Mucosa of rectum (tissue), 2 donors: ENCODE measurements around the gene ZDHHC11.
"Not testable (repeated sequence)": the region's sequence is repeated elsewhere in the genome, so short reads cannot be mapped to it uniquely, and the experiment has no call there.

ENCODE experiments used
- H3K27ac ChIP-seq, 2 donors: one replicate each; pipeline ENCODE4 v1.7.0; 2013; ENCODE audit warnings: inconsistent platforms in 2 of 2, low read depth in 2 of 2, low read length in 2 of 2
- H3K27me3 ChIP-seq, 2 donors: one replicate each; pipeline ENCODE4 v1.7.0; 2013; ENCODE audit warnings: low read length in 2 of 2; ENCODE audit not compliant: control insufficient read depth in 2 of 2, insufficient read depth in 2 of 2
- H3K36me3 ChIP-seq, 2 donors: one replicate each; pipeline ENCODE4 v1.7.0; 2013; ENCODE audit warnings: low read length in 2 of 2; ENCODE audit not compliant: control insufficient read depth in 2 of 2, insufficient read depth in 2 of 2
- H3K4me1 ChIP-seq, 2 donors: one replicate each; pipeline ENCODE4 v1.7.0; 2013; ENCODE audit warnings: low read length in 2 of 2, mild to moderate bottlenecking in 1 of 2; ENCODE audit not compliant: control insufficient read depth in 2 of 2, insufficient read depth in 2 of 2
- H3K4me3 ChIP-seq, 2 donors: one replicate each; pipeline ENCODE4 v1.7.0; 2013; ENCODE audit warnings: low read length in 2 of 2
- H3K9ac ChIP-seq, 2 donors: one replicate each; pipeline ENCODE4 v1.7.0; 2013; ENCODE audit warnings: low read length in 2 of 2, low read depth in 1 of 2, mild to moderate bottlenecking in 1 of 2
- H3K9me3 ChIP-seq, 2 donors: one replicate each; pipeline ENCODE4 v1.7.0; 2013; ENCODE audit warnings: low read length in 2 of 2; ENCODE audit not compliant: control insufficient read depth in 2 of 2
- donor health status: healthy.
- donor health status: Normal muscosa, but diverticular disease.

ZDHHC11 gene

DNA sequence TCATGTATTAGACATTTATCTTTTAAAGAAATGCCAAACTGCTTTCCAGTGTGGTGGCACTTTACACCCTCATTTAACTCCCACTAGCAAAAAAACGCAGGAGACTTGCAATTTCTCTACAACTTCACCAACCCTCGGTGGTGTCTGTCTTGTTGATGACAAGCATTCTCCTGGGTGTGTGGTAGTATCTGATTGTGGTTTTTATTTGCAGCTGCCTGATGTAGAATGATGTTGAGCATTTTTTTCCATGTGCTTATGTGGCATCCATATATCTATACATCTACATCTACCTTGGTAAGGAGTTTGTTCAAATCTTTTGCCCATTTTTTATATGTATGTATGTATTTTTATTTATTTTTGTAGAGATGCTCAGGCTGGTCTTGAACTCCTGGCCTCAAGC lies 16.8 kb downstream of the ZDHHC11 start:
- H3K27me3 ChIP-seq, H3K4me3 ChIP-seq, H3K4me1 ChIP-seq, H3K9ac ChIP-seq, H3K36me3 ChIP-seq, H3K9me3 ChIP-seq, H3K27ac ChIP-seq: not testable (repeated sequence)

DNA sequence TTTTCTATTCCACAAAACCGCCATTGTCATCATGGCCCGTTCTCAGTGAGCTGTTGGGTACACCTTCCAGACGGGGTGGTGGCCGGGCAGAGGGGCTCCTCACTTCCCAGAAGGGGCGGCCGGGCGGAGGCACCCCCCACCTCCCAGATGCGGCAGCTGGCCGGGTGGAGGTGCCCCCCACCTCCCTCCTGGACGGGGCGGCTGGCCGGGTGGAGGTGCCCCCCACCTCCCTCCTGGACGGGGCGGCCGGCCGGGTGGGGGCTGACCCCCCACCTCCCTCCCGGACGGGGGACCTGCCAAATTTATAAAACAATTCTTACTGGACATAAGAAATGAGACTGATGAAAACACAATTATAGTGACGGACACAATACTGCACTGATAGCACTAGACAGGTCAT lies 22.6 kb downstream of the ZDHHC11 start:
- H3K9me3 ChIP-seq, H3K4me1 ChIP-seq, H3K27ac ChIP-seq, H3K9ac ChIP-seq, H3K36me3 ChIP-seq, H3K4me3 ChIP-seq, H3K27me3 ChIP-seq: not testable (repeated sequence)

DNA sequence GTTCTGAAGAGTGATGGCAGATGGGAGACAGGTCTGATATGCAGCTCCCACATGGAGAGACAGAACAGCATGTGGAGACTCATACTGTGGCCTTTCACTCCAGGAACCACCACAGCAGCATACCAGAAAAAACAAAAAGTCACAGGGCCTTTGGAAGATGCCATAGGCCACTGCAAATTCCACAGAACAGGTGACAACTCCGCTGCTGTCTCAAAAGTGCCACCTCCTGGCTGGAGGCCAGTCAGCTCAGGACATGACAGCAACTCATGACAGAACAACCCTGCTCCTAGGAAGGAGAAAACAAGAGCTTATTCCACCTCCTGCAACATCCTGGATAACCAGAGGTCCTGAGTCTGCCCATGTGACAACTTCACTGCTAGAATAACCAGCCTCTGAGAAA lies 25.2 kb downstream of the ZDHHC11 start:
- H3K4me3 ChIP-seq, H3K9ac ChIP-seq, H3K4me1 ChIP-seq, H3K27me3 ChIP-seq, H3K9me3 ChIP-seq, H3K27ac ChIP-seq, H3K36me3 ChIP-seq: not testable (repeated sequence)

DNA sequence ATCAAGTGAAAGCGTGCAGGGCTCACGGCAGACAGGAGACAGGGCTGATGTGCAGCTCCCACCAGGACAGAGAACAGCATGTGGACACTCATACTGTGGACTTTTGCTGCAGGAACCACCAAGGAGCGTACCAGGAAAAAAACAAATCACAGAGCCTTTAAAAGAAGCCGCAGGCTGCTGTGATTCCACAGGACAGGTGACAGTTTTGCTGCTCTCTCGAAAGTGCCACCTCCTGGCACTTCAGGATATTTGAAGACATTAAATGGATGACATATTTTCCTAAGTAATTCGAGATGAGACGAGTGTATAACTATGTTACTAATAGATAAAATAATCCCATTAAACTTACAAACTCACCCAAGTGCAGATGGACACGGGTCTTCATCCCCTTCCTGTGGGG lies 29.3 kb downstream of the ZDHHC11 start:
- H3K4me3 ChIP-seq = no peak overlapping the region
- H3K9me3 ChIP-seq = no peaks in the 10 kb centered on the region
- H3K27me3 ChIP-seq = no peaks in the 10 kb centered on the region
- no peaks in the 10 kb centered on the region for H3K36me3 ChIP-seq
- no peak overlapping the region for H3K9ac ChIP-seq
- H3K4me1 ChIP-seq = no peaks in the 10 kb centered on the region
- H3K27ac ChIP-seq = no peak overlapping the region

DNA sequence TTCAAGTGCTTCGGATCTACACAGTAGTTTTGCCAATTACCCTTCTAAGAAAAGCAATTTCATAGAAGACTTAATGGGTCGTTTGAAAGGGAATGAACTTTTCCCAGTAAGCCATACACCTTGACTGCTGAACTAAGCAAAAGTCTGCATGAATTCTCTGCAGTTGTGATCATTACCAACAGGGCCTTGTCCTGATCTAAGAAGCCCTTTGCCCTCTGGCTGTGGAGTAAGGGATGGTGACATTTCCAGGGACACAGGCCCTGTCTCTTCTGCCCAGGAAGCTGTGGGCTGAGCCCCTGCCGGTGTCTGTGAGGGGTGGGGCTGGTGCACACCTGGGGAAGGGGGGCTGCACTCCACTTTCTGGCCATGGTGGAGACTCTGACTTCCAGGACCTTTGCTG lies 30.5 kb downstream of the ZDHHC11 start:
- Histone ChIP-seq H3K4me3 (no peak overlapping the region), H3K4me1 (no peaks in the 10 kb centered on the region), H3K27me3 (no peaks in the 10 kb centered on the region), H3K36me3 (no peaks in the 10 kb centered on the region), H3K27ac (no peak overlapping the region), H3K9ac (no peak overlapping the region), H3K9me3 (no peaks in the 10 kb centered on the region)

DNA sequence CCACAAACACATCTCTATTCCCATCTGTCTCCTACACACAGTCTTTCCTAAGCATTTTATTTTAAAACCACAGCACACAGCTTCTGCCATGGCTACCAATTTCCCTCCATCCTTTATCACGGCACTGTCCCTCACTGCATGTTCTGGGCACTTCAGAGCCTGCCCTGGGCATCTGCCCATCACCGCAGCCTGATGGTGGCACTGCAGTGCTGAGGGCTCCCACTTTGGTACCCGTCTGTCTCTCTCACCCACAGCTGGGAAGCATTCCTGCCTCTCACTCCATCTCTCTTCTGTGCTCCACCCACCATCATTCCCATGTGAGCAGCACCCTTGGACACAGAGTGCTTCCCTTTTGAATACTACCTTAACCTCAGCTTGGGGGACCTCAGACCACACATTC lies 31.7 kb downstream of the ZDHHC11 start:
- H3K27ac ChIP-seq = no peak overlapping the region
- no peaks in the 10 kb centered on the region for H3K4me1 ChIP-seq
- no peak overlapping the region for H3K9ac ChIP-seq
- no peaks in the 10 kb centered on the region for H3K9me3 ChIP-seq
- no peak overlapping the region for H3K4me3 ChIP-seq
- H3K27me3 ChIP-seq = no peaks in the 10 kb centered on the region
- no peaks in the 10 kb centered on the region for H3K36me3 ChIP-seq

DNA sequence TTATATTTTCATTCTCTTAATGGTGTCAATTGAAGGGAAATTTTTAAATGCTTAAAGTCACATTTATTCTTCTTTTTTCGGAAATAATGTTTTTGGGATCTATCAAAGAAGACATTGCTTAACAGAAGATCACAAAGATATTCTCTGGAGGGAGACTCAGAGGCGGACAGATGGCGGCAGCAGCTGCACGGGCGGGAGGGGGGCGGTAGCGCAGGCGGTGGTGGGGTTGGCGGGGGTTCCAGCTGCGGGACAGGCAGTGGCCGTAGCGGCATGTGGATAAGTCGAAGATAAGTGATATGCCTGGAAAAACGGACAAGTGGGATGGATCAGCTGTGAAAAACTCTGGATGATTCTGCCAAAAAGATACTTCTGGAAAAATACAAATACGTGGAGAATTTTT lies 34.6 kb downstream of the ZDHHC11 start:
- no peaks in the 10 kb centered on the region for H3K36me3 ChIP-seq
- no peak overlapping the region for H3K4me3 ChIP-seq
- H3K9me3 ChIP-seq = no peaks in the 10 kb centered on the region
- no peaks in the 10 kb centered on the region for H3K27me3 ChIP-seq
- no peaks in the 10 kb centered on the region for H3K4me1 ChIP-seq
- no peak overlapping the region for H3K9ac ChIP-seq
- H3K27ac ChIP-seq = no peak overlapping the region

DNA sequence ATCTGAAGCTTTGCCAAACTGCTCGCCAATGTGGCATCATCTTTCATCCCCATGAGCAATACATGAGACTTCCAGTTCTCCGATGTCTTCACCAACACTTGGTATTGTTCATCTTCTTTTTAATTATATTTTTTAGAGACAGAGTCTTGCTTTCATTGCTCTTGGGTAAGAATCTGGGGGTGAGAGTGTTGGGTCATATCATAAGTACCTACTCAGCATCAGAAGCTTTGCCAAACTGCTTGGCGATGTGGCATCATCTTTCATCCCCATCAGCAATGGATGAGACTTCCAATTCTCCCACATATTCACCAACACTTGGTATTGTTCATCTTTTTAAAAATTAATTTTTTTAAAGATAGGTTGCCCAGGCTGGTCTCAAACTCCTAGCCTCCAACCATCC lies 35.3 kb downstream of the ZDHHC11 start:
- no peak overlapping the region for H3K27ac ChIP-seq

DNA sequence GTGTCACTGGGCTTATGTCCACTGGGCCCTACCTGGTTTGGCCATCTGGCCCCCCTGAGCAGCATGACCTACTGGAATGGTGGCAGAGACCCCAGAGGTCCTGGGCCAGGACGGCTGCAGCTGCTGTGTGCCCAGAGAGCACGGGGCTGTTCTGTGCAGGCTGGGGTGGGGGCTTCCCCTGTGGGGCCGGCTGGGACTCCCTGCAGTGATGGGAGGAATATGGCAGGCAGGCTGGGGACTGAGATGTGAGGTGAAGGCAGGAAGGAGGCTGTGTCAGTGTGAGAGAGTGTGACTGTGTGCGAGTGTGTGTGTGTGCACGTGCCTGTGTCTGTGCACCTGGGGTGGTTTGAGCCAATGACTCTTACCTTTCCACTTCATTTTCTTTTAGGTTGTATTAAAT lies 37.2 kb downstream of the ZDHHC11 start:
- H3K4me3 ChIP-seq, H3K9ac ChIP-seq, H3K4me1 ChIP-seq, H3K27ac ChIP-seq, H3K27me3 ChIP-seq, H3K9me3 ChIP-seq, H3K36me3 ChIP-seq: not testable (repeated sequence)

More for the DNA sequence above, 35.3 kb downstream of the ZDHHC11 start:
- Histone ChIP-seq H3K4me1 (no peaks in the 10 kb centered on the region), H3K4me3 (no peak overlapping the region), H3K9ac (no peak overlapping the region), H3K36me3 (no peaks in the 10 kb centered on the region), H3K9me3 (no peaks in the 10 kb centered on the region), H3K27me3 (no peaks in the 10 kb centered on the region)

DNA sequence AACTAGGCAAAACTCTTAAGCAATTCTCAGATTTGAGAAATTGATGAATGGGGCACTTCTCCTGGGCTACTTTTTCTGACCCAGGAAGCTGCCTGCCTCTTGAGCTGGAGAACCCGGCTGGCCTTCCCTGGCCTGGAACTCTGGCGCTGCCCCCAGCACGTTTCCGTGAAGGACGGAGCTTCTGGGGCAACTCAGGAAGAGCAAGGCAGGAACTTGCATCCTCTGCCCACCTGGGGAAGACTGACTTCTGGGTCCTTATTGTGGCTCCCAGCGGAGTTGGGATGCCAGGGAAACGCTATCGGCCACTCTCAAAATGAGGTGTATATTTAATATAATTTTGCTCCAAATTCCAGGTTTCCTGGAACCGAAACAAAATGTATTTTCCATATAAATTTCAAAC lies 39.4 kb downstream of the ZDHHC11 start:
- H3K36me3 ChIP-seq, H3K27me3 ChIP-seq, H3K9me3 ChIP-seq, H3K4me1 ChIP-seq, H3K9ac ChIP-seq, H3K27ac ChIP-seq, H3K4me3 ChIP-seq: not testable (repeated sequence)

DNA sequence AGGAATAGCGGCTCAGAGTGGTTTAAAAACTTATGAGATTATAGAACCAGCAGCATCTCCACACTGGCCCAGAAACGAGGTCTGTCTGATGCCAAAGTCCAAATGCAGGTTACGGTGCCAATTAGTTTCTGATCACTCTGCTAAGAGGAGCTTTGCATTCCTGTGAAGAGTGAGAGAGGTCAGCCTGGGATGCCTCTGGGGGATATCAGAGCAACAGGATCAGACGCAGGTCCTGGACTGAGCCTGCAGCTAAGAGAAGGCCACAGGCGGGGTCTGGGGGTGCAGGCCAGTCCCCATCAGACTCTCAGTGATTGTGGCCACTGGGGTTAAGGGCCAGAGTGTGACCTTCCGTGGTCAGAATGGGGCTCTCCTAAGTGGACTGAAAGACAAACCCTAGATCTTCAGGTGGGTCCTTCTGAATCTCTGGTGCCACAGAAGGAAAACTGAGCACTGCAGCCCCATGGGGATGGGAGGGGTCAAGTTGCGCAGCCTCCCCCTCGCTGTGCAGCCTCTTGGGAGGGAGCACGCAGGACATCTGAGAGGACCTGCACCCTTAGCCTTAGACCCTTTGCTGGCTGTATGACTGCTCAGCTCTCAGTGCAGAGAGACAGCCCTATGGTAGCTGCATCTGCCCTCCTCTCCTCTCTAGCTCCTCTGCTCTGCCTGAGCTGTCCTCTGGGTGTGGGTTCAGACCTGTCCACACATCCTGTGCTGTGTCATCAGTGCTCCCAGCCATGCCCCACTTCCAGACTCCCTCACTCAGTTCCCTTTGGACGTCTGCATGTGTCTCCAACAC lies 42.9 kb downstream of the ZDHHC11 start:
- H3K4me3 ChIP-seq, H3K27ac ChIP-seq, H3K9ac ChIP-seq, H3K4me1 ChIP-seq, H3K36me3 ChIP-seq, H3K9me3 ChIP-seq, H3K27me3 ChIP-seq: not testable (repeated sequence)
